Placental epithelial cell (primary cell): Measurements from ENCODE around the gene FETUB. TPM values are rescaled to one million over a fixed set of nuclear protein-coding genes. Genes with fewer than 3 reads are reported as not detected.

Experiments used
- small RNA-seq: library from RNA; depleted of rRNA; stranded (forward); fragments of <200 nt; gene quantifications from one replicate; pipeline ENCODE3, GENCODE V24; 2012
- total RNA-seq: library from RNA; depleted of rRNA; stranded (reverse); fragments of >200 nt; gene quantifications from 2 replicates; pipeline ENCODE4 v1.2.3, GENCODE V29; 2012

FETUB gene, protein sequence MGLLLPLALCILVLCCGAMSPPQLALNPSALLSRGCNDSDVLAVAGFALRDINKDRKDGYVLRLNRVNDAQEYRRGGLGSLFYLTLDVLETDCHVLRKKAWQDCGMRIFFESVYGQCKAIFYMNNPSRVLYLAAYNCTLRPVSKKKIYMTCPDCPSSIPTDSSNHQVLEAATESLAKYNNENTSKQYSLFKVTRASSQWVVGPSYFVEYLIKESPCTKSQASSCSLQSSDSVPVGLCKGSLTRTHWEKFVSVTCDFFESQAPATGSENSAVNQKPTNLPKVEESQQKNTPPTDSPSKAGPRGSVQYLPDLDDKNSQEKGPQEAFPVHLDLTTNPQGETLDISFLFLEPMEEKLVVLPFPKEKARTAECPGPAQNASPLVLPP
- 0.22 TPM in 1 of 2 replicates, not detected in the other for total RNA-seq

DNA sequence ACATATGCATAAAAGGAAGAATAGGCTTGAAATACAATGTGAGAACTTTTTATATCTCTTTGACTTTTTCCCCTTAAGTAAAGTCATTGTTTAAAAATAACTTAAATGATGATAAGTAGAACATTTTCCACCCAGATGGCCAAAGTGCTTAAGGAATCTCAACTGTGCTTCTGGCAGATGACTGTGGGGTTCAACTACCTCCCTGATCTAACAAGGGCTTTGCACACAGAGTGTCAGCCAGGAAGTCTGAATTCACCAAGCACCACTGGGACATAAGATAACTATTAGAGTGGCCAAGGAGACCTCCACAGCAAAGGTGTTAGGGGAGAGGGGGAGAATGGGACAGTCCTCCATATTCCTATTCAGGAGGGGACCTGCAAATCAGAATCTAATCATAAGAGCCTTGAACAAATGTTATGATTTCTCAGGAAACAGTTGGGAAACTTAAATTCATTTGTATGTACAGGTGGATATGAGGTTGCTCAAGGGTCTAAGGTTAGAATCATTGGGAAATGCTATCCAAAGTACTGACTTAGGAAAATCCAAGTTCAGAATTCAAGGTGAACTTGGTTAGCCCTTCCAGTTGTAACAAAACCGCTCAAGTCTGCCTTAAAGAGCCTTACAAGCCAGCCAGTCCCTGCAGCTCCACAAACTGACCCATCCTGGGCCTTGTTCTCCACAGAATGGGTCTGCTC, at the start of gene FETUB:
Gene FETUB, plus strand, starts transcription at position 622 of the 695 bp plus-strand sequence. Its CDS starts 62 bp downstream, at position 684.

DNA sequence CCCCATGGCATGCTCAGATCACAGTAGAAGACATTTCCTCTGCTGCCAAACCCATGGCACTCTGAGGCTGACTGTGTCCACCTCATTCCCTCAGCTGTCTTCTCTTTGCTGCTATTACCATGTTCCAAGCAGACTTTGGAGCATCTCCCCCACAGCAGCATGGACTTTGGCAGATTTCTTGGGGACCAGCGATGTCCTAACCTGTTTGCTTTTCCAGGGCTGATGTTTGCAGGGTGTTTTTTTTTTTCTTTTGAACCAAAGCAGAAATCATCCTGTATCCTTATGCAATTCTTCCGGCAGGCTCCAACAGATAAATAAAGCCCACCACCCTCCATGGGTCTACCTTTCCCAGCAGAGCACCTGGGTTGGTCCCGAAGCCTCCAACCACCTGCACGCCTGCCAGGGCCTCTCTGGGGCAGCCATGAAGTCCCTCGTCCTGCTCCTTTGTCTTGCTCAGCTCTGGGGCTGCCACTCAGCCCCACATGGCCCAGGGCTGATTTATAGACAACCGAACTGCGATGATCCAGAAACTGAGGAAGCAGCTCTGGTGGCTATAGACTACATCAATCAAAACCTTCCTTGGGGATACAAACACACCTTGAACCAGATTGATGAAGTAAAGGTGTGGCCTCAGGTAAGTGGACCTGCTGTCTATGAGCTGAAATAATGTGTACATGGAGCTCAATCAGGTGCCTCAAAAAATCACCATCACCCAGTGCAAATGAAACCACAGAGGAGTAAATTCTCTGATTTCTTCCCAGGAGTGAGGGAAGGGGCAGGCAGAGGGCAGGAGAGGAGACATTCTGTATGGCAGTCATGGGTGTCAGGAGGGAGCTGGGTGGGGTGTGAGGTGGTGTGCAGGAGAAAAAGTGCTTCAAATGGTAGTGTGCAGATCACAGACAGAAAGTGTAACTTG, 27.2 kb upstream of the FETUB start, which contains the start of gene AHSG:
Gene AHSG, plus strand, starts transcription at position 340 of the 916 bp plus-strand sequence. Its CDS starts 82 bp downstream, at position 422.

DNA sequence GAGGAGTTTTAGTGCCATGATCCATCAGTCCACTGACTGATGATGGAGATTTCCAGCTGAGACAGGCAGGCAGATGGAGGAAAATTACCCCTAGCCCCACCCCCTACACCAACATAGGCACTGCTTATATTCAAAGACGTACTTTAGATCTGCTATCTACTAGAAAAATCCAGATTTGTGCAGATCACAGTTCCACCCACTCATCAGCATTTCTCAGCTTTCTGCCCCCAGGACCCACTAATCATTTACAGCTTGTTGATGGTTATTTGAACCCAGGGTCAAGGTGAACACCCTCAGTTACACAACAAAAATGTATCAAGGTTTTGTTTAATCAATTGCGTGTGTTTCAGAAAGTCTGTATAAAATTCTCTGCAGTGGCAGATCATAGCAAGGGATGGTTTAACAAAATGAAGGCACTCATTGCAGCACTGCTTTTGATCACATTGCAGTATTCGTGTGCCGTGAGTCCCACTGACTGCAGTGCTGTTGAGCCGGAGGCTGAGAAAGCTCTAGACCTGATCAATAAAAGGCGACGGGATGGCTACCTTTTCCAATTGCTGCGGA, 25.5 kb downstream of the FETUB start, which contains the start of gene HRG:
Gene HRG, plus strand, starts transcription at position 390 of the 564 bp plus-strand sequence. Its CDS starts 18 bp downstream, at position 408.

Small RNA genes within 50 kb of the gene (small RNA-seq; reads per million reads assigned to genes)
- not detected for gene RF00017

Other genes with a start within 250 kb of the FETUB start
- gene CRYGS, start 96.0 kb upstream of the FETUB start, total RNA-seq, result 1.3 and 1.6 TPM in 2 replicates
- 12.2 and 16.4 TPM in 2 replicates for gene TBCCD1, start 73.1 kb upstream of the FETUB start, total RNA-seq
- gene DNAJB11, start 69.7 kb upstream of the FETUB start, total RNA-seq, result 21.2 and 54.3 TPM in 2 replicates
- gene AHSG, start 27.3 kb upstream of the FETUB start, total RNA-seq, result not detected in 2 replicates
- not detected in 2 replicates for gene HRG, start 25.6 kb downstream of the FETUB start, total RNA-seq
- not detected in 2 replicates for gene KNG1, start 77.0 kb downstream of the FETUB start, total RNA-seq
- 463 and 688 TPM in 2 replicates for gene EIF4A2, start 143.2 kb downstream of the FETUB start, total RNA-seq
- gene RFC4, start 166.1 kb downstream of the FETUB start, total RNA-seq, result 15.7 and 17.0 TPM in 2 replicates
- gene ADIPOQ, start 202.3 kb downstream of the FETUB start, total RNA-seq, result not detected in 2 replicates